Lower leg skin (tissue), 4 donors: ENCODE measurements around the gene DCHS1. TPM values are rescaled to one million over a fixed set of nuclear protein-coding genes. Genes with fewer than 3 reads are reported as not detected.

ENCODE experiments used
- DNase-seq, 2 donors: peaks; one replicate each; pipeline ENCODE4 v3.0.0-alpha.2; 2019; ENCODE audit warnings: low spot score in 2 of 2
- H3K4me3 ChIP-seq: fragments of 200-600 bp; sonication (generic); 2 replicates; pipeline ENCODE4 v1.5.1; 2017; ENCODE audit warnings: mild to moderate bottlenecking, low read depth; ENCODE audit not compliant: poor library complexity, severe bottlenecking
- CTCF ChIP-seq, 3 donors: fragments of 450-650 bp; IDR thresholded peaks; one replicate each; pipeline ENCODE4 v1.5.1; 2016; ENCODE audit warnings: antibody characterized with exemption in 3 of 3, mild to moderate bottlenecking in 3 of 3, moderate library complexity in 2 of 3
- POLR2A ChIP-seq, 2 donors: fragments of 450-650 bp; IDR thresholded peaks; one replicate each; pipeline ENCODE4 v1.6.1; 2016 to 2017; ENCODE audit warnings: antibody characterized with exemption in 2 of 2, mild to moderate bottlenecking in 1 of 2, moderate library complexity in 1 of 2
- WGBS, 2 donors: methylation state at CpG; one replicate each; pipeline ENCODE4 v1.1.5; 2018; 5-methylcytosine and 5-hydroxymethylcytosine counted together
- intact Hi-C: fragments of 100-400 bp; cut with DNase I; formaldehyde crosslinking; loops from one replicate; pipeline ENCODE4 v1.15.0; 2023; ENCODE audit warnings: low total_unique reads
- total RNA-seq, 4 donors: library from RNA; depleted of rRNA; stranded (reverse); fragments of >200 nt; gene quantifications; one replicate each; pipeline ENCODE4 v1.1.0, GENCODE V29; 2016

Gene DCHS1
- total RNA-seq, 4 donors from 2014 or later = 4.0 to 9.0 (median 5.4) TPM

- WGBS, 2 donors = 88 to 91% methylated on average over 6 of the region's 6 CpGs
- no peak for DNase-seq
- TF ChIP-seq POLR2A (IDR thresholded peaks at IDR 0.05) (no peak), CTCF (IDR thresholded peaks at IDR 0.05) (no peak)
Observed at GRCh38 chr11:6574816-6575715, 80.5 kb downstream of the DCHS1 start.

GRCh38 chr11:6572215-6572614 is 83.4 kb downstream of the DCHS1 start:
- no peak for DNase-seq
- intact Hi-C loops = no loop called here
- TF ChIP-seq POLR2A (IDR thresholded peaks at IDR 0.05) (no peak), CTCF (IDR thresholded peaks at IDR 0.05) (no peak)
- WGBS, 2 donors = 59% methylated on average over 2 of the region's 2 CpGs
- H3K4me3 ChIP-seq = no peak overlapping the region

More at GRCh38 chr11:6574816-6575715, 80.5 kb downstream of the DCHS1 start:
- intact Hi-C loops = no loop called here
- H3K4me3 ChIP-seq = no peak overlapping the region

GRCh38 chr11:6571434-6572008 is 84.1 kb downstream of the DCHS1 start:
- DNase-seq = no peak
- H3K4me3 ChIP-seq = no peak overlapping the region
- intact Hi-C loops = no loop called here
- 53 to 89% methylated on average over 19 to 20 of the region's 22 CpGs for WGBS, 2 donors
- no peak for TF ChIP-seq CTCF (IDR thresholded peaks at IDR 0.05)
- no peak for TF ChIP-seq POLR2A (IDR thresholded peaks at IDR 0.05)

Other genes starting within 250 kb of the DCHS1 start
- 10 to 100 TPM; 19.7 to 23.4 (median 20.2) TPM for gene APBB1, start 236.7 kb downstream of the DCHS1 start, total RNA-seq
- gene HPX, start 214.8 kb downstream of the DCHS1 start, total RNA-seq = 1 to 10 TPM in 3 of 4 donors, under 1 TPM in 1; 0.42 to 1.2 (median 1.1) TPM
- 10 to 100 TPM; 19.2 to 24.1 (median 22.4) TPM for gene TRIM3, start 181.9 kb downstream of the DCHS1 start, total RNA-seq
- 10 to 100 TPM; 56.6 to 77.5 (median 63.9) TPM for gene ARFIP2, start 174.5 kb downstream of the DCHS1 start, total RNA-seq
- gene TIMM10B, start 174.3 kb downstream of the DCHS1 start, total RNA-seq = 10 to 100 TPM; 20.1 to 28.0 (median 21.9) TPM
- gene DNHD1, start 158.5 kb downstream of the DCHS1 start, total RNA-seq = 10 to 100 TPM in 2 of 4 donors, 1 to 10 TPM in 2; 5.9 to 13.6 (median 8.4) TPM
- gene RRP8, start 52.2 kb downstream of the DCHS1 start, total RNA-seq = 10 to 100 TPM; 14.9 to 22.7 (median 18.0) TPM
- 10 to 100 TPM; 68.1 to 91.0 (median 74.8) TPM for gene ILK, start 52.0 kb downstream of the DCHS1 start, total RNA-seq
- 100 to 1,000 TPM in 1 of 4 donors, 10 to 100 TPM in 3; 41.1 to 105 (median 61.8) TPM for gene TAF10, start 43.6 kb downstream of the DCHS1 start, total RNA-seq
- gene TPP1, start 36.4 kb downstream of the DCHS1 start, total RNA-seq = 10 to 100 TPM; 49.6 to 65.3 (median 57.9) TPM
- 100 to 1,000 TPM in 1 of 4 donors, 10 to 100 TPM in 3; 16.8 to 115 (median 30.5) TPM for gene MRPL17, start 27.5 kb upstream of the DCHS1 start, total RNA-seq
- not detected for gene OR2AG2, start 116.2 kb upstream of the DCHS1 start, total RNA-seq
- gene OR2AG1, start 127.2 kb upstream of the DCHS1 start, total RNA-seq = not detected
- not detected for gene OR6A2, start 143.9 kb upstream of the DCHS1 start, total RNA-seq
- gene OR10A5, start 189.9 kb upstream of the DCHS1 start, total RNA-seq = not detected
- not detected for gene OR10A2, start 207.2 kb upstream of the DCHS1 start, total RNA-seq
- not detected for gene OR10A4, start 220.8 kb upstream of the DCHS1 start, total RNA-seq
- gene OR2D2, start 236.7 kb upstream of the DCHS1 start, total RNA-seq = not detected